Measurements from ENCODE around the gene LTB4R. TPM values are rescaled to one million over a fixed set of nuclear protein-coding genes. Genes with fewer than 3 reads are reported as not detected.

The LTB4R gene
- total RNA-seq, 6 donors from 2014 or later: 11.1 to 71.2 (median 17.7) TPM

DNA sequence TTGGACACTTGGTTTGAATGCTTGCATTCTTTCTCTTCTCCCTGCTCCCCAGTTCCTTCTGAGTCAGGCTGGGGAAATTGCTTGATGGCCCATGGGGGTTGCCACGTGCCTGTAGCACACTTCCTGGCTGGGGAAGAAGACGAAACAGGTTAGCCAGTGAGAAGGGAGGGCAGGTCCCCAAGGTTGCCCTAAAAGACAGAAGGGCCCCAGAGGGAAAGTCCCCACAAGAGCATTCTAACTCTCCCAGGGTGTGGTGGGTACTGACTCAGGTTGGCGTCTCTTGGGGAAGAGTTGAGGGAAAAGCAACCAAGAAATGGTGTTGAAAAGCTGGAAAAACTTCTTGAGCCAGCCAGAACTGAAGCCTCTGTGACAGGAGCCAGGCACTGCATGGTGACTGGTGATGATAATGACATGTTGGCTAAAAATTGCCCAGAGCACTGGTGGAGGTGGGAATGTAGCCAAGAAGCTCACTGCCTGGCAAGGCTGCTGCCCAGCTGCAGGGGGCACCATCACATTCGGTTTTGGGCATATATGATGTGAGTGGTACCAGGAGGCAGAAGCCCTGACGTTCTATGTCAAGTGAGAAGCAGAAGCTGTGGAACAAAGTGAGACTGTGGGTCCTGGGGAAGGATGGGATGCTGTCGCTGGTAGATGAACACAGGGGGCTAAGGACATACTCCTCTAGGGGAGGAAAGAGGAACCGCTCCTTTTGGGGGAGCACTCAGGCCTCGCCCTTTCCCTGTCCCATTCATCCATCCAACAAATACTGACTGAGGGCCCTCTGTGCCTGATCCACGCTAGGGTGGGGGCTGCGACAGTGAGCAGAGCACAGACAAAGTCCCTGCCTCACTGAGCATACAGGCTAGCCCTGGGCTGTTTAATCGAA, 31.8 kb upstream of the LTB4R start:
- Histone ChIP-seq H3K4me3 (no peak overlapping the region), H3K27me3 (no peaks in the 10 kb centered on the region), H3K4me1 (peaks cover 8 to 30% (median 29%) of the 10 kb centered on the region in 4 donors), H3K36me3 (no peaks in the 10 kb centered on the region), H3K9me3 (no peaks in the 10 kb centered on the region), H3K27ac (peak overlapping the region in 1 of 4 donors; percentile 13)
- DNase-seq (peak in 1 of 2 donors; percentile 42), ATAC-seq (ENCODE audit: low FRiP score in 2 of 2) (no peak)
- TF ChIP-seq POLR2AphosphoS5 (IDR thresholded peaks at IDR 0.05) (no peak), EP300 (IDR thresholded peaks at IDR 0.05) (no peak), POLR2A (IDR thresholded peaks at IDR 0.05) (no peak)
- TF ChIP-seq, protein P1, sequence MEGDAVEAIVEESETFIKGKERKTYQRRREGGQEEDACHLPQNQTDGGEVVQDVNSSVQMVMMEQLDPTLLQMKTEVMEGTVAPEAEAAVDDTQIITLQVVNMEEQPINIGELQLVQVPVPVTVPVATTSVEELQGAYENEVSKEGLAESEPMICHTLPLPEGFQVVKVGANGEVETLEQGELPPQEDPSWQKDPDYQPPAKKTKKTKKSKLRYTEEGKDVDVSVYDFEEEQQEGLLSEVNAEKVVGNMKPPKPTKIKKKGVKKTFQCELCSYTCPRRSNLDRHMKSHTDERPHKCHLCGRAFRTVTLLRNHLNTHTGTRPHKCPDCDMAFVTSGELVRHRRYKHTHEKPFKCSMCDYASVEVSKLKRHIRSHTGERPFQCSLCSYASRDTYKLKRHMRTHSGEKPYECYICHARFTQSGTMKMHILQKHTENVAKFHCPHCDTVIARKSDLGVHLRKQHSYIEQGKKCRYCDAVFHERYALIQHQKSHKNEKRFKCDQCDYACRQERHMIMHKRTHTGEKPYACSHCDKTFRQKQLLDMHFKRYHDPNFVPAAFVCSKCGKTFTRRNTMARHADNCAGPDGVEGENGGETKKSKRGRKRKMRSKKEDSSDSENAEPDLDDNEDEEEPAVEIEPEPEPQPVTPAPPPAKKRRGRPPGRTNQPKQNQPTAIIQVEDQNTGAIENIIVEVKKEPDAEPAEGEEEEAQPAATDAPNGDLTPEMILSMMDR (IDR thresholded peaks at IDR 0.05): peak in 2 of 6 experiments; percentile 13 to 14
- WGBS, 2 donors: 68 to 69% methylated on average over 11 of the region's 11 CpGs

DNA sequence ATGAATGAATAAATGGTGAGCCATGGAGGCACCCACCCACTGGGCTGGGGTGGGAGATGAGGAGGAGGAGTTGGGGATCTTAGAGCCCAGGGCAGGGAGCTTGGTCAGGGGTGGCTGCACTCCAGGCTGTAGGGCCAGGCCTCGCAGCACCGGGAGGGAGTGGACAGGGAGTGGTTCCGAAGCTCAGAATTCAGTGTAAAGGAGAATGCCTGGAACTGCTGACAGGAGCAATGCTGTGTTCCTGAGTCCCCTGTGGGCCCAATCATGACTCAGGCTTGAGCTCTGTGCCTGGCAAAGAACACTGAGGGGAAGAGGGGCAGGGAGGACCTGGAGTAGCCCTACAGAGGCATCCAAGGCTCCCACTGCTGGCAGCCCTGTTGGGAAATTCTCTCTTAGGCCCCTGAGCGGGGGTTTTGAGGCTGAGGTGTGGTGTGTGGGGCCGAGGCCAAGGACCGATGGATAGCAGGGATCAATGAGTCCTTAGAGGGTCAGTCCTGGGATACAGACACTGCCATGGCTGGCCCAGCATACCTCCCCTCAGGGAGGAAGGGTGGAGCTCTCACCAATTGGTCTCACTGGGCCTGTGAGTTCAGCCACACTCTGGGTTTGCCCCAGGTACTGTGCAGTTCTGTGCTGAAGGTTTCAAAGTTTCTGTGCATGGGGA, 30.4 kb upstream of the LTB4R start:
- TF ChIP-seq, protein P1 (IDR thresholded peaks at IDR 0.05): no peak
- TF ChIP-seq EP300 (IDR thresholded peaks at IDR 0.05): no peak
- no peak for TF ChIP-seq POLR2AphosphoS5 (IDR thresholded peaks at IDR 0.05)
- TF ChIP-seq POLR2A (IDR thresholded peaks at IDR 0.05): no peak
- Histone ChIP-seq H3K27ac (no peak overlapping the region), H3K4me1 (peaks cover 8 to 27% (median 21%) of the 10 kb centered on the region in 4 donors), H3K4me3 (no peak overlapping the region), H3K27me3 (no peaks in the 10 kb centered on the region), H3K36me3 (no peaks in the 10 kb centered on the region), H3K9me3 (no peaks in the 10 kb centered on the region)
- 88 to 93% methylated on average over 5 to 6 of the region's 6 CpGs for WGBS, 2 donors
- ATAC-seq (ENCODE audit: low FRiP score in 2 of 2) (peak in 1 of 2 donors; percentile 38), DNase-seq (no peak)

DNA sequence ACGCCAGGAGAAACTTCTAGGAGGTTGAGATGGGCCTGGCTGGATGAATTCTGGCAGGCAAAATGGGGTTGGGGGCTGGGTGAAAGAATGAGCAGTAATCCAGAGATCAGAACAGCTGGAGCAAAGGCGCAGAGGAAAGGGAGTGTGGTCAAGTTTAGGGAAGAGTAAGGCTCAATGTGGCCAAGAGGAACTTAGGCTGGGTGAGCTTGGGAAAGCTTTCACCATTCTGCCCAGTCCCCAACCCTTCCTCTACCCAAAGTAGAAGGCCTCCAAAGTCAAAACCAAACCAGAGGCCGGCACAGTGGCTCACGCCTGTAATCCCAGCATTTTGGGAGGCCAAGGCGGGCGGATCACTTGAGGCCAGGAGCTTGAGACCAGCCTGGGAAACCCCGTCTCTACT, 29.7 kb upstream of the LTB4R start:
- DNase-seq (no peak), ATAC-seq (ENCODE audit: low FRiP score in 2 of 2) (peak in 1 of 2 donors; percentile 51)
- Histone ChIP-seq H3K27ac (peak overlapping the region in 1 of 4 donors; percentile 30), H3K27me3 (no peaks in the 10 kb centered on the region), H3K4me3 (no peak overlapping the region), H3K4me1 (peaks cover 8 to 27% (median 16%) of the 10 kb centered on the region in 4 donors), H3K36me3 (no peaks in the 10 kb centered on the region), H3K9me3 (no peaks in the 10 kb centered on the region)
- TF ChIP-seq POLR2AphosphoS5 (IDR thresholded peaks at IDR 0.05): no peak
- TF ChIP-seq, protein P1 (IDR thresholded peaks at IDR 0.05): no peak
- no peak for TF ChIP-seq POLR2A (IDR thresholded peaks at IDR 0.05)
- TF ChIP-seq EP300 (IDR thresholded peaks at IDR 0.05): no peak
- 88 to 90% methylated on average over 7 of the region's 7 CpGs for WGBS, 2 donors

DNA sequence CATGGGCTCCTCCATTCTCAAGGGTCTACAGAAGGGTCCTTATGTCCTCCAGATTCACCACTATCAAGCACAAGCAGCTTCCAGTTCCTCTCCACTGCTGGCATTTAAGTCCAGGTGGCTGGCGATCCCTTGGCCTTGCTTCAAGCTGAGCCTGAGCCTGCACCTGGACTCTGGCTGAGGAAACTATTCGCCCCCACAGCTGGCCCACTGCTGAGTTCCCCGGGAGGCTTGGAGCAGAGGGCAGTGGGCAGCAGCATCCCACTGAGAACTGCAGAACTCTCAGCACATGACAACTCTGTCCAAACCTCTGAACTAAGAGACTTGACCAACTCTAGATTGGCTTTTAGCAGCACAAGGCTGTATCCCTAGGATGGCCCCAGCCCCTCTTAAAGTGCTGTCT, 28.6 kb upstream of the LTB4R start:
- no peak overlapping the region for H3K27ac ChIP-seq

More for the DNA sequence above, 28.6 kb upstream of the LTB4R start:
- 86 to 87% methylated on average over 2 to 3 of the region's 3 CpGs for WGBS, 2 donors
- no peaks in the 10 kb centered on the region for H3K9me3 ChIP-seq
- DNase-seq: no peak
- no peak for ATAC-seq (ENCODE audit: low FRiP score in 2 of 2)
- H3K36me3 ChIP-seq: no peaks in the 10 kb centered on the region
- TF ChIP-seq, protein P1 (IDR thresholded peaks at IDR 0.05): no peak
- TF ChIP-seq POLR2A (IDR thresholded peaks at IDR 0.05) (no peak), POLR2AphosphoS5 (IDR thresholded peaks at IDR 0.05) (no peak), EP300 (IDR thresholded peaks at IDR 0.05) (no peak)
- H3K4me3 ChIP-seq: no peak overlapping the region
- H3K27me3 ChIP-seq: no peaks in the 10 kb centered on the region
- peaks cover 8 to 27% (median 10%) of the 10 kb centered on the region in 4 donors for H3K4me1 ChIP-seq

All from upper lobe of left lung (tissue), 6 donors.